ENCODE measurements around the gene ARCN1. TPM values are rescaled to one million over a fixed set of nuclear protein-coding genes. Genes with fewer than 3 reads are reported as not detected.
"Not testable (repeated sequence)": the region's sequence is repeated elsewhere in the genome, so short reads cannot be mapped to it uniquely, and the experiment has no call there.

Gene ARCN1
- total and polyA plus RNA-seq, 2 donors (not counting 3 experiments of a cell fraction or from before 2014, with no cell fraction given), result 172 to 180 TPM

GRCh38 chr11:118611433-118611795 lies 39.2 kb downstream of the ARCN1 start:
- H2AFZ ChIP-seq (ENCODE audit: low read depth, low read length); DNase-seq (ENCODE audit: low read depth, low spot score); H4K20me1 ChIP-seq (replicated peaks; ENCODE audit: control insufficient read depth, extremely low read depth, insufficient read depth, low read length); FAIRE-seq; dilution Hi-C loops (cut with MboI; ENCODE audit: extremely low pct_ligation_motif_present, low sequenced_read_pairs); H3K9me3 ChIP-seq (replicated peaks; ENCODE audit: control insufficient read depth, insufficient read depth, low read length); H3K9me1 ChIP-seq (replicated peaks; ENCODE audit: control insufficient read depth, extremely low read depth, insufficient read depth, low read length); H3K27me3 ChIP-seq (ENCODE audit: control insufficient read depth in 2 of 2, insufficient read depth in 2 of 2, low read length in 2 of 2): not testable (repeated sequence)
- Histone ChIP-seq H3K36me3 (ENCODE audit: control insufficient read depth in 2 of 2, extremely low read depth in 1 of 2, insufficient read depth in 2 of 2, low read length in 2 of 2) (peaks cover 9 to 19% of the 10 kb centered on the region in 2 experiments), H3K79me2 (ENCODE audit: control insufficient read depth, insufficient read depth, low read length) (peaks cover 47% of the 10 kb centered on the region), H3K4me2 (ENCODE audit: insufficient read depth, low read length) (peak overlapping the region; percentile 41), H3K4me1 (ENCODE audit: control insufficient read depth, extremely low read depth, insufficient read depth, low read length) (peaks cover 54% of the 10 kb centered on the region), H3K27ac (ENCODE audit: insufficient read depth, low read depth, low read length) (peak overlapping the region; percentile 80), H3K4me3 (replicated peaks in 1 of 3; ENCODE audit: insufficient read depth in 1 of 3, low read depth in 1 of 3, low read length in 3 of 3) (peak overlapping the region in 1 of 3 experiments; percentile 41), H3K9ac (replicated peaks; ENCODE audit: extremely low read depth, insufficient read depth, low read length) (peak overlapping the region; percentile 30)
- intact Hi-C loops (cut with micrococcal nuclease), result loop anchor here (2.0 to 5.0 kb wide), 2 partner anchors 23 to 181 kb away; partner anchors contain the start of gene DDX6
- BruUV-seq (replicated peaks), result TSS peak; percentile 42
- ChIA-PET POLR2A (interaction anchor here (1.9 kb wide), 1 partner anchor 10 kb away, joined by 13 read pairs; no protein-coding TSS in a partner anchor), CTCF (interaction anchor here (1.4 to 7.3 kb wide), 3 partner anchors 9 to 24 kb away, joined by 4 to 138 read pairs (median 31); no protein-coding TSS in a partner anchor)

DNA sequence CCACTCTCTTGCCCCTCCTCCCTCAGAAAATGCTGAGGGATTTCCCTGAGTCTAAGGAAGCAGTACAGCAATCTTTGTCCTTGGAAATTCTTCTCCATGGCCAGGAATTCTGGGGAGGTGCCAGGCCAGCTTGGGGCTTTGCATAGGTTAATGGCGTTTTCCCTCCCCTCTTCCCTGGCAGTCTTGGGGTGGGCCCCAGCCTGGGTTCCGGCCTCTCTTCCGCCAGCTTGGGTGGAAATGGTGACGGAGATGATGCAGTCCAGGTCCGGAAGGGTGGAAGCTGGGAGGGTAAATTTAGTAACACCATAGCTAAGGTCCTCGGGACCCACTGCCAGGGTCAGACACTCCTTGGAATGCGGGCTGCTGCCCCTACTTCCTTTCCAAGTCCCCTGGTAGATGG lies 40.2 kb downstream of the ARCN1 start:
- Histone ChIP-seq H3K4me3 (replicated peaks in 1 of 3; ENCODE audit: insufficient read depth in 1 of 3, low read depth in 1 of 3, low read length in 3 of 3) (peak overlapping the region in 1 of 3 experiments; percentile 28), H3K36me3 (ENCODE audit: control insufficient read depth in 2 of 2, extremely low read depth in 1 of 2, insufficient read depth in 2 of 2, low read length in 2 of 2) (peaks cover 10 to 21% of the 10 kb centered on the region in 2 experiments), H3K27ac (ENCODE audit: insufficient read depth, low read depth, low read length) (peak overlapping the region; percentile 84), H3K4me2 (ENCODE audit: insufficient read depth, low read length) (peak overlapping the region; percentile 52), H4K20me1 (replicated peaks; ENCODE audit: control insufficient read depth, extremely low read depth, insufficient read depth, low read length) (no peaks in the 10 kb centered on the region), H3K27me3 (ENCODE audit: control insufficient read depth in 2 of 2, insufficient read depth in 2 of 2, low read length in 2 of 2) (no peaks in the 10 kb centered on the region), H3K9ac (replicated peaks; ENCODE audit: extremely low read depth, insufficient read depth, low read length) (peak overlapping the region; percentile 72), H2AFZ (ENCODE audit: low read depth, low read length) (no peak overlapping the region), H3K9me1 (replicated peaks; ENCODE audit: control insufficient read depth, extremely low read depth, insufficient read depth, low read length) (no peaks in the 10 kb centered on the region), H3K9me3 (replicated peaks; ENCODE audit: control insufficient read depth, insufficient read depth, low read length) (no peaks in the 10 kb centered on the region), H3K79me2 (ENCODE audit: control insufficient read depth, insufficient read depth, low read length) (peaks cover 48% of the 10 kb centered on the region), H3K4me1 (ENCODE audit: control insufficient read depth, extremely low read depth, insufficient read depth, low read length) (peaks cover 61% of the 10 kb centered on the region)
- CTCF ChIA-PET, result interaction anchor here (0.8 to 7.3 kb wide), 5 partner anchors 8 to 46 kb away, joined by 3 to 138 read pairs (median 4); no protein-coding TSS in a partner anchor
- intact Hi-C loops (cut with micrococcal nuclease) (loop anchor here (1.0 to 5.0 kb wide), 5 partner anchors 9 to 708 kb away; partner anchors contain the start of genes ARCN1 and DDX6), dilution Hi-C loops (cut with MboI; ENCODE audit: extremely low pct_ligation_motif_present, low sequenced_read_pairs) (no loop called here)
- peak; percentile 90 for DNase-seq (ENCODE audit: low read depth, low spot score)
- POLR2A ChIA-PET, result interaction anchor here (0.5 to 1.9 kb wide), 5 partner anchors 9 to 312 kb away, joined by 3 to 13 read pairs (median 6); no protein-coding TSS in a partner anchor
- TF ChIP-seq JUN (IDR thresholded peaks at IDR 0.05; ENCODE audit: borderline replicate concordance, insufficient read depth, insufficient read length, low read depth) (peak; percentile 52), GATA2 (IDR thresholded peaks at IDR 0.05; ENCODE audit: insufficient read depth, insufficient read length, low read depth, low read length) (peak; percentile 41), FOS (IDR thresholded peaks at IDR 0.05; ENCODE audit: borderline replicate concordance, insufficient read depth, low read length) (peak; percentile 74), POLR2A (IDR thresholded peaks at IDR 0.05; ENCODE audit: low read depth, low read length) (no peak), EZH2 (IDR thresholded peaks at IDR 0.05; ENCODE audit: borderline replicate concordance, low read depth, low read length, severe bottlenecking) (no peak), MYC (IDR thresholded peaks at IDR 0.05; ENCODE audit: low read depth, low read length) (no peak), MAX (IDR thresholded peaks at IDR 0.05; ENCODE audit: insufficient read depth, insufficient read length) (no peak), POLR2AphosphoS5 (IDR thresholded peaks at IDR 0.05; ENCODE audit: insufficient read depth, low read depth, low read length) (peak; percentile 97)
- TF ChIP-seq, protein P1, sequence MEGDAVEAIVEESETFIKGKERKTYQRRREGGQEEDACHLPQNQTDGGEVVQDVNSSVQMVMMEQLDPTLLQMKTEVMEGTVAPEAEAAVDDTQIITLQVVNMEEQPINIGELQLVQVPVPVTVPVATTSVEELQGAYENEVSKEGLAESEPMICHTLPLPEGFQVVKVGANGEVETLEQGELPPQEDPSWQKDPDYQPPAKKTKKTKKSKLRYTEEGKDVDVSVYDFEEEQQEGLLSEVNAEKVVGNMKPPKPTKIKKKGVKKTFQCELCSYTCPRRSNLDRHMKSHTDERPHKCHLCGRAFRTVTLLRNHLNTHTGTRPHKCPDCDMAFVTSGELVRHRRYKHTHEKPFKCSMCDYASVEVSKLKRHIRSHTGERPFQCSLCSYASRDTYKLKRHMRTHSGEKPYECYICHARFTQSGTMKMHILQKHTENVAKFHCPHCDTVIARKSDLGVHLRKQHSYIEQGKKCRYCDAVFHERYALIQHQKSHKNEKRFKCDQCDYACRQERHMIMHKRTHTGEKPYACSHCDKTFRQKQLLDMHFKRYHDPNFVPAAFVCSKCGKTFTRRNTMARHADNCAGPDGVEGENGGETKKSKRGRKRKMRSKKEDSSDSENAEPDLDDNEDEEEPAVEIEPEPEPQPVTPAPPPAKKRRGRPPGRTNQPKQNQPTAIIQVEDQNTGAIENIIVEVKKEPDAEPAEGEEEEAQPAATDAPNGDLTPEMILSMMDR (IDR thresholded peaks at IDR 0.05; ENCODE audit: extremely low read depth in 1 of 2, insufficient read depth in 1 of 2, low read depth in 1 of 2, low read length in 2 of 2), result no peak
- FAIRE-seq, result peak; percentile 100
- no TSS peak for BruUV-seq (replicated peaks)

All from endothelial cell of umbilical vein (primary cell).